GM23338 (cell line): Measurements from ENCODE around the gene ELOVL2. TPM values are rescaled to one million over a fixed set of nuclear protein-coding genes. Genes with fewer than 3 reads are reported as not detected.

Source experiments
- ATAC-seq: fragments of 200-7000 bp; cut with Tn5 transposase; 3 replicates; pipeline ENCODE4 v1.9.1; 2020
- DNase-seq: peaks from one replicate; pipeline ENCODE4 v3.0.0-alpha.2; 2015; ENCODE audit warnings: low spot score
- H2AFZ ChIP-seq: fragments of 200-600 bp; sonication (generic); 2 replicates; pipeline ENCODE4 v1.8.0; 2016; ENCODE audit warnings: antibody characterized with exemption, mild to moderate bottlenecking, moderate library complexity
- H3F3A ChIP-seq: fragments of 200-600 bp; sonication (generic); replicated peaks from 2 replicates; pipeline ENCODE4 v1.8.0; 2017; ENCODE audit warnings: antibody characterized with exemption, mixed run types, low read depth
- H3K27ac ChIP-seq: fragments of 200-600 bp; sonication (generic); 2 replicates; pipeline ENCODE4 v1.6.1; 2016; ENCODE audit warnings: low read depth
- H3K27me3 ChIP-seq: fragments of 200-600 bp; sonication (generic); 2 replicates; pipeline ENCODE4 v1.8.0; 2016; ENCODE audit warnings: mild to moderate bottlenecking, mixed run types, moderate library complexity; ENCODE audit not compliant: insufficient read depth
- H3K36me3 ChIP-seq: fragments of 200-600 bp; sonication (generic); 2 replicates; pipeline ENCODE4 v1.8.0; 2016; ENCODE audit warnings: mild to moderate bottlenecking; ENCODE audit not compliant: insufficient read depth
- H3K4me1 ChIP-seq: fragments of 200-600 bp; sonication (generic); 2 replicates; pipeline ENCODE4 v1.8.0; 2016; ENCODE audit warnings: mild to moderate bottlenecking, moderate library complexity; ENCODE audit not compliant: insufficient read depth
- H3K4me2 ChIP-seq: fragments of 200-600 bp; sonication (generic); 2 replicates; pipeline ENCODE4 v1.7.1; 2017; ENCODE audit warnings: mixed run types
- H3K4me3 ChIP-seq: fragments of 200-600 bp; sonication (generic); 2 replicates; pipeline ENCODE4 v1.6.1; 2016; ENCODE audit warnings: mixed run types
- H3K79me2 ChIP-seq: fragments of 200-600 bp; sonication (generic); replicated peaks from 2 replicates; pipeline ENCODE4 v1.8.0; 2017; ENCODE audit warnings: mild to moderate bottlenecking; ENCODE audit not compliant: insufficient read depth
- H3K9me2 ChIP-seq: fragments of 200-600 bp; sonication (generic); 2 replicates; pipeline ENCODE4 v1.8.0; 2017; ENCODE audit not compliant: insufficient read depth
- H4K20me1 ChIP-seq: fragments of 200-600 bp; sonication (generic); replicated peaks from 2 replicates; pipeline ENCODE4 v1.8.0; 2017; ENCODE audit warnings: mild to moderate bottlenecking; ENCODE audit not compliant: insufficient read depth
- H3K27ac Mint-ChIP-seq: 2 replicates; pipeline ENCODE4 v1.8.0; 2020; ENCODE audit warnings: inconsistent platforms, mild to moderate bottlenecking, moderate library complexity, mixed read lengths
- H3K27me3 Mint-ChIP-seq: 3 replicates; pipeline ENCODE4 v1.8.0; 2022; ENCODE audit warnings: low read depth, mild to moderate bottlenecking, moderate library complexity, mixed read lengths, inconsistent platforms; ENCODE audit not compliant: insufficient read depth, poor library complexity
- H3K36me3 Mint-ChIP-seq: 3 replicates; pipeline ENCODE4 v1.8.0; 2021; ENCODE audit warnings: low read depth, mild to moderate bottlenecking, inconsistent platforms, moderate library complexity, mixed read lengths
- H3K4me1 Mint-ChIP-seq: 3 replicates; pipeline ENCODE4 v1.8.0; 2020; ENCODE audit warnings: mild to moderate bottlenecking, inconsistent platforms, mixed read lengths
- H3K4me3 Mint-ChIP-seq: 3 replicates; pipeline ENCODE4 v1.8.0; 2021; ENCODE audit warnings: moderate library complexity, mild to moderate bottlenecking, inconsistent platforms, mixed read lengths
- H3K9me3 Mint-ChIP-seq: 3 replicates; pipeline ENCODE4 v1.8.0; 2020; ENCODE audit warnings: moderate library complexity, mild to moderate bottlenecking, inconsistent platforms, mixed read lengths
- ETS1 ChIP-seq: IDR thresholded peaks from 2 replicates; pipeline ENCODE4 v1.6.1; 2016; ENCODE audit warnings: antibody characterized with exemption
- JUNB ChIP-seq: IDR thresholded peaks from one replicate; pipeline ENCODE4 v1.6.1; 2016; ENCODE audit warnings: antibody characterized with exemption; ENCODE audit not compliant: unreplicated experiment
- STAT1 ChIP-seq: IDR thresholded peaks from one replicate; pipeline ENCODE4 v1.6.1; 2016; ENCODE audit warnings: antibody characterized with exemption; ENCODE audit not compliant: unreplicated experiment
- ZNF462 ChIP-seq: fragments of 250-450 bp; sonication (Bioruptor Pico); IDR thresholded peaks from 2 replicates; pipeline ENCODE4 v1.5.0; 2020; ENCODE audit warnings: mild to moderate bottlenecking, moderate library complexity
- polyA plus RNA-seq: library from polyadenylated mRNA; unstranded; fragments of >200 nt; fragmentation: Nextera tagmentation; extraction: Ambion mirVana; gene quantifications from 2 replicates; pipeline ENCODE4 v1.2.1, GENCODE V29; 2016
- total RNA-seq: library from RNA; depleted of rRNA; stranded (reverse); fragments of >200 nt; shearing (Covaris generic); gene quantifications from 2 replicates; pipeline ENCODE4 v1.2.3, GENCODE V29; 2014

Gene ELOVL2
- total and polyA plus RNA-seq, 2 experiments from 2014 or later: 1.2 to 1.6 TPM

GRCh38 chr6:11080296-11080695, 36.2 kb upstream of the ELOVL2 start (continued):
- TF ChIP-seq ZNF462 (CRISPR knock-in tag): no peak
- no peak for TF ChIP-seq STAT1

GRCh38 chr6:11078266-11078665, 34.2 kb upstream of the ELOVL2 start:
- Mint-ChIP-seq H3K27me3 (no peaks in the 10 kb centered on the region), H3K4me3 (no peak overlapping the region), H3K36me3 (no peaks in the 10 kb centered on the region), H3K4me1 (peaks cover 17% of the 10 kb centered on the region), H3K9me3 (no peaks in the 10 kb centered on the region), H3K27ac (no peak overlapping the region)
- no peak overlapping the region for H3K4me3 ChIP-seq
- H3F3A ChIP-seq: no peaks in the 10 kb centered on the region
- DNase-seq: no peak
- no peak overlapping the region for H3K27ac ChIP-seq
- no peaks in the 10 kb centered on the region for H3K9me2 ChIP-seq
- no peaks in the 10 kb centered on the region for H4K20me1 ChIP-seq
- no peaks in the 10 kb centered on the region for H3K27me3 ChIP-seq
- no peaks in the 10 kb centered on the region for H3K79me2 ChIP-seq
- TF ChIP-seq ETS1 (no peak), JUNB (no peak)
- no peak for ATAC-seq
- H3K36me3 ChIP-seq: no peaks in the 10 kb centered on the region
- H3K4me1 ChIP-seq: peaks cover 16% of the 10 kb centered on the region
- H3K4me2 ChIP-seq: no peak overlapping the region
- no peak overlapping the region for H2AFZ ChIP-seq
